ENCODE data around the gene FANCC. TPM values are rescaled to one million over a fixed set of nuclear protein-coding genes. Genes with fewer than 3 reads are reported as not detected.

FANCC gene
- total and polyA plus RNA-seq, 2 of the 13 experiments (the other 11 are each of a cell fraction or from before 2014, with no cell fraction given): 7.4 to 8.6 TPM

DNA sequence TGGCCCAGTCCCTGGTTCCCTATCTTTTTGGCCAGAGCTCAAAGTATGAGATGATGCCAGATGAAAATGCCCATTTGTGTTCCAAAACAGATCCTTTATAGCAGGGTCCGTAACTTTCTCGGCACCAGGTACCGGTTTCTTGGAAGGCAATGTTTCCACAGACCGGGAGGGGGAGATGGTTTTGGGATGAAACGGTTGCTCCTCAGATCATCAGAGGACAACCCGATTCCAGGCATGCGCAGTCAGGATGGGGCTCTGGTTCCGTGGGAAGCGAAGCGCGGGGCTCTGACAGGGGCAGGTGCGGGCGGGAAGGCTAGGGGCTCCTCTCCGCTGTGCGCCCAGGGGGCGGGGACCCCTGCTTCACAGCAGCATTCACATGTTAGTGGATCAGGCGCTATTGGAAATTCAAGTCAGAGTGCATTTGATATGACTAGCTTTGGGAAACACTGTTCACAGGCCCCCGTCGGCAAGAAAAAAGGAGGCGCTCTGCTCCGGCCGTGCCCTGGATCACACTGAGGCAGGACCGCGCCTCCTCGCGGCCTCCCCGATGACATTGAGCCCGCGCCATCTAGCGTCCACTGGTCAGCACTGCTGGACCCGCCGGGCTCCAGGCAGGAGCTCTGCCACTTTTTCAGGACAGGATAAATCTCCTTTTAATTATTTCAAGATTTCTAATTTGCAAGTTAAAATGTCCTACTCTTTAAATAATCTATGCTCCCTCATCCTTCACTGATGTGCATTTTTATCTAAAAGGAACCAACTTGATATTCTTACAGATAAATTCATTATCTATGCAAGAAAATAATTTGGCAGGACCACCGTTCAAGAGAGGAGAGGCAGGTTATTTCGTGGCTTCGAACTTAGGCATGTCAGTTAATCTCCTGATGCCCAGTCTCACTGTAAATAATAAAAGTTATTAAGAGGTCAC lies 190.0 kb downstream of the FANCC start (continued):
- TF ChIP-seq MYPOP (CRISPR knock-in tag; IDR thresholded peaks at IDR 0.05): no peak
- TF ChIP-seq GLMP (CRISPR knock-in tag; IDR thresholded peaks at IDR 0.05; ENCODE audit: borderline replicate concordance): no peak
- no peak for TF ChIP-seq HES4 (CRISPR knock-in tag; IDR thresholded peaks at IDR 0.05; ENCODE audit: borderline replicate concordance)
- TF ChIP-seq KDM2A (CRISPR knock-in tag; IDR thresholded peaks at IDR 0.05; ENCODE audit: borderline replicate concordance, low read depth): peak; percentile 65; the same call in 1 of the 2 replicates
- TF ChIP-seq TMF1 (CRISPR knock-in tag; IDR thresholded peaks at IDR 0.05; ENCODE audit: low read depth): no peak
- TF ChIP-seq, protein P1, sequence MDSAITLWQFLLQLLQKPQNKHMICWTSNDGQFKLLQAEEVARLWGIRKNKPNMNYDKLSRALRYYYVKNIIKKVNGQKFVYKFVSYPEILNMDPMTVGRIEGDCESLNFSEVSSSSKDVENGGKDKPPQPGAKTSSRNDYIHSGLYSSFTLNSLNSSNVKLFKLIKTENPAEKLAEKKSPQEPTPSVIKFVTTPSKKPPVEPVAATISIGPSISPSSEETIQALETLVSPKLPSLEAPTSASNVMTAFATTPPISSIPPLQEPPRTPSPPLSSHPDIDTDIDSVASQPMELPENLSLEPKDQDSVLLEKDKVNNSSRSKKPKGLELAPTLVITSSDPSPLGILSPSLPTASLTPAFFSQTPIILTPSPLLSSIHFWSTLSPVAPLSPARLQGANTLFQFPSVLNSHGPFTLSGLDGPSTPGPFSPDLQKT (CRISPR knock-in tag; IDR thresholded peaks at IDR 0.05; ENCODE audit: borderline replicate concordance): no peak
- TF ChIP-seq ZNF761 (CRISPR knock-in tag; conservative IDR thresholded peaks at IDR 0.05): no peak
- no peak for TF ChIP-seq MIER2 (CRISPR knock-in tag; IDR thresholded peaks at IDR 0.05)
- TF ChIP-seq ZNF704 (CRISPR knock-in tag; IDR thresholded peaks at IDR 0.05; ENCODE audit: borderline replicate concordance): no peak
- no peak for TF ChIP-seq SUZ12 (IDR thresholded peaks at IDR 0.05; ENCODE audit: low read depth, low read length)
- TF ChIP-seq, protein P2, sequence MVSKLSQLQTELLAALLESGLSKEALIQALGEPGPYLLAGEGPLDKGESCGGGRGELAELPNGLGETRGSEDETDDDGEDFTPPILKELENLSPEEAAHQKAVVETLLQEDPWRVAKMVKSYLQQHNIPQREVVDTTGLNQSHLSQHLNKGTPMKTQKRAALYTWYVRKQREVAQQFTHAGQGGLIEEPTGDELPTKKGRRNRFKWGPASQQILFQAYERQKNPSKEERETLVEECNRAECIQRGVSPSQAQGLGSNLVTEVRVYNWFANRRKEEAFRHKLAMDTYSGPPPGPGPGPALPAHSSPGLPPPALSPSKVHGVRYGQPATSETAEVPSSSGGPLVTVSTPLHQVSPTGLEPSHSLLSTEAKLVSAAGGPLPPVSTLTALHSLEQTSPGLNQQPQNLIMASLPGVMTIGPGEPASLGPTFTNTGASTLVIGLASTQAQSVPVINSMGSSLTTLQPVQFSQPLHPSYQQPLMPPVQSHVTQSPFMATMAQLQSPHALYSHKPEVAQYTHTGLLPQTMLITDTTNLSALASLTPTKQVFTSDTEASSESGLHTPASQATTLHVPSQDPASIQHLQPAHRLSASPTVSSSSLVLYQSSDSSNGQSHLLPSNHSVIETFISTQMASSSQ (IDR thresholded peaks at IDR 0.05; ENCODE audit: low read depth): no peak
- TF ChIP-seq, protein P2 (CRISPR knock-in tag; IDR thresholded peaks at IDR 0.05; ENCODE audit: borderline replicate concordance): no peak
- no peak for TF ChIP-seq TARDBP (CRISPR knock-in tag; IDR thresholded peaks at IDR 0.05)
- no peak for TF ChIP-seq HOXA7 (CRISPR knock-in tag; IDR thresholded peaks at IDR 0.05)
- peak; percentile 49; the same call in 1 of the 2 replicates for TF ChIP-seq ZBTB38 (CRISPR knock-in tag; IDR thresholded peaks at IDR 0.05)
- no peak for TF ChIP-seq ONECUT2 (CRISPR knock-in tag; IDR thresholded peaks at IDR 0.05)
- peak; percentile 39; the same call in 1 of the 2 replicates for TF ChIP-seq SMC3 (IDR thresholded peaks at IDR 0.05; ENCODE audit: low read length)
- TF ChIP-seq ZZZ3 (CRISPR knock-in tag; IDR thresholded peaks at IDR 0.05; ENCODE audit: borderline replicate concordance): no peak
- TF ChIP-seq KDM6A (CRISPR knock-in tag; IDR thresholded peaks at IDR 0.05; ENCODE audit: low read depth): no peak
- no peak for TF ChIP-seq CCAR2 (optimal IDR thresholded peaks at IDR 0.05; ENCODE audit: low read depth, low read length)
- TF ChIP-seq WIZ (CRISPR knock-in tag; IDR thresholded peaks at IDR 0.05): no peak
